GM23338 (cell line): ENCODE results near the gene GSTT4.

Source experiments
- CREB1 ChIP-seq: fragments of 250-450 bp; sonication (Bioruptor Pico); IDR thresholded peaks from 2 replicates; pipeline ENCODE4 v1.5.0; 2020; ENCODE audit warnings: low read depth, mild to moderate bottlenecking, moderate library complexity
- EZH2 ChIP-seq: fragments of 200-600 bp; sonication (generic); IDR thresholded peaks from one replicate; pipeline ENCODE4 v1.8.0; 2017; ENCODE audit warnings: antibody characterized with exemption, mild to moderate bottlenecking, low read depth; ENCODE audit not compliant: unreplicated experiment
- EZH2phosphoT487 ChIP-seq: fragments of 200-600 bp; sonication (generic); IDR thresholded peaks from one replicate; pipeline ENCODE4 v1.8.1; 2018; ENCODE audit warnings: antibody characterized with exemption; ENCODE audit not compliant: unreplicated experiment
- JUNB ChIP-seq: IDR thresholded peaks from one replicate; pipeline ENCODE4 v1.6.1; 2016; ENCODE audit warnings: antibody characterized with exemption; ENCODE audit not compliant: unreplicated experiment
- NANOG ChIP-seq: IDR thresholded peaks from 2 replicates; pipeline ENCODE4 v1.6.1; 2016; ENCODE audit warnings: antibody characterized with exemption, borderline replicate concordance
- POLR2AphosphoS5 ChIP-seq: IDR thresholded peaks from 2 replicates; pipeline ENCODE4 v1.6.1; 2016; ENCODE audit warnings: antibody characterized with exemption, low read depth
- STAT1 ChIP-seq: IDR thresholded peaks from one replicate; pipeline ENCODE4 v1.6.1; 2016; ENCODE audit warnings: antibody characterized with exemption; ENCODE audit not compliant: unreplicated experiment
- ZNF114 ChIP-seq: fragments of 250-450 bp; sonication (Bioruptor Pico); IDR thresholded peaks from 2 replicates; pipeline ENCODE4 v1.5.0; 2020; ENCODE audit warnings: mild to moderate bottlenecking, moderate library complexity
- ZNF331 ChIP-seq: fragments of 250-450 bp; sonication (Bioruptor Pico); IDR thresholded peaks from 2 replicates; pipeline ENCODE4 v1.5.0; 2020; ENCODE audit warnings: low read depth, mild to moderate bottlenecking, moderate library complexity
- TF ChIP-seq, protein P1 (sequence below), 2 experiments: fragments of 200-600 bp in 1 of 2; sonication (generic) in 1 of 2; conservative IDR thresholded peaks; 2 replicates each; pipeline versions ENCODE4 v1.5.1 to v1.6.1; 2016 to 2017; ENCODE audit warnings: antibody characterized with exemption in 2 of 2, low read depth in 2 of 2, mild to moderate bottlenecking in 2 of 2, moderate library complexity in 1 of 2
- TF ChIP-seq, protein P2 (sequence below): IDR thresholded peaks from one replicate; pipeline ENCODE4 v1.6.1; 2018; ENCODE audit warnings: antibody characterized with exemption; ENCODE audit not compliant: unreplicated experiment
- TF ChIP-seq, protein P3 (sequence below): IDR thresholded peaks from 2 replicates; pipeline ENCODE4 v1.6.1; 2016; ENCODE audit warnings: antibody characterized with exemption

DNA sequence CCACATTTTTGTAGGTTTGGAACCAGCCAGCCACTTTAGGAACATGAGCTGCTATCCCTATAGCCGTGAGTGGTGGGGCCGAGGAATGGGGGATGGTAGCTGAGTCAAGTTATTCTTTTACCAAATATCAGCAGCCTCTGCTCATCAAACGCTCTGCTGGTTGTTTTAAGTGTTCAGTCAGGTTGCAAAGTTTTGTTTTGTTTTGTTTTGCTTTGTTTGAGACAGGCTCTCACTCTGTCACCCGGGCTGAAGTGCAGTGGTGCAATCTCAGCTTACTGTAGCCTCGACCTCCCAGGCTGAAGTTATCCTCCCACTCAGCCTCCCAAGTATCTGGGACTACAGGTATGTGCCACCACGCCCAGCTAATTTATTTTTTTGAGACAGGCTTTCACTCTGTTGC lies 20.2 kb upstream of the GSTT4 start:
- TF ChIP-seq, protein P1, sequence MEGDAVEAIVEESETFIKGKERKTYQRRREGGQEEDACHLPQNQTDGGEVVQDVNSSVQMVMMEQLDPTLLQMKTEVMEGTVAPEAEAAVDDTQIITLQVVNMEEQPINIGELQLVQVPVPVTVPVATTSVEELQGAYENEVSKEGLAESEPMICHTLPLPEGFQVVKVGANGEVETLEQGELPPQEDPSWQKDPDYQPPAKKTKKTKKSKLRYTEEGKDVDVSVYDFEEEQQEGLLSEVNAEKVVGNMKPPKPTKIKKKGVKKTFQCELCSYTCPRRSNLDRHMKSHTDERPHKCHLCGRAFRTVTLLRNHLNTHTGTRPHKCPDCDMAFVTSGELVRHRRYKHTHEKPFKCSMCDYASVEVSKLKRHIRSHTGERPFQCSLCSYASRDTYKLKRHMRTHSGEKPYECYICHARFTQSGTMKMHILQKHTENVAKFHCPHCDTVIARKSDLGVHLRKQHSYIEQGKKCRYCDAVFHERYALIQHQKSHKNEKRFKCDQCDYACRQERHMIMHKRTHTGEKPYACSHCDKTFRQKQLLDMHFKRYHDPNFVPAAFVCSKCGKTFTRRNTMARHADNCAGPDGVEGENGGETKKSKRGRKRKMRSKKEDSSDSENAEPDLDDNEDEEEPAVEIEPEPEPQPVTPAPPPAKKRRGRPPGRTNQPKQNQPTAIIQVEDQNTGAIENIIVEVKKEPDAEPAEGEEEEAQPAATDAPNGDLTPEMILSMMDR (conservative IDR thresholded peaks at IDR 0.05; ENCODE audit: low read depth in 2 of 2): no peak
- no peak for TF ChIP-seq EZH2
- no peak for TF ChIP-seq EZH2phosphoT487
- TF ChIP-seq POLR2AphosphoS5: no peak
- TF ChIP-seq, protein P2, sequence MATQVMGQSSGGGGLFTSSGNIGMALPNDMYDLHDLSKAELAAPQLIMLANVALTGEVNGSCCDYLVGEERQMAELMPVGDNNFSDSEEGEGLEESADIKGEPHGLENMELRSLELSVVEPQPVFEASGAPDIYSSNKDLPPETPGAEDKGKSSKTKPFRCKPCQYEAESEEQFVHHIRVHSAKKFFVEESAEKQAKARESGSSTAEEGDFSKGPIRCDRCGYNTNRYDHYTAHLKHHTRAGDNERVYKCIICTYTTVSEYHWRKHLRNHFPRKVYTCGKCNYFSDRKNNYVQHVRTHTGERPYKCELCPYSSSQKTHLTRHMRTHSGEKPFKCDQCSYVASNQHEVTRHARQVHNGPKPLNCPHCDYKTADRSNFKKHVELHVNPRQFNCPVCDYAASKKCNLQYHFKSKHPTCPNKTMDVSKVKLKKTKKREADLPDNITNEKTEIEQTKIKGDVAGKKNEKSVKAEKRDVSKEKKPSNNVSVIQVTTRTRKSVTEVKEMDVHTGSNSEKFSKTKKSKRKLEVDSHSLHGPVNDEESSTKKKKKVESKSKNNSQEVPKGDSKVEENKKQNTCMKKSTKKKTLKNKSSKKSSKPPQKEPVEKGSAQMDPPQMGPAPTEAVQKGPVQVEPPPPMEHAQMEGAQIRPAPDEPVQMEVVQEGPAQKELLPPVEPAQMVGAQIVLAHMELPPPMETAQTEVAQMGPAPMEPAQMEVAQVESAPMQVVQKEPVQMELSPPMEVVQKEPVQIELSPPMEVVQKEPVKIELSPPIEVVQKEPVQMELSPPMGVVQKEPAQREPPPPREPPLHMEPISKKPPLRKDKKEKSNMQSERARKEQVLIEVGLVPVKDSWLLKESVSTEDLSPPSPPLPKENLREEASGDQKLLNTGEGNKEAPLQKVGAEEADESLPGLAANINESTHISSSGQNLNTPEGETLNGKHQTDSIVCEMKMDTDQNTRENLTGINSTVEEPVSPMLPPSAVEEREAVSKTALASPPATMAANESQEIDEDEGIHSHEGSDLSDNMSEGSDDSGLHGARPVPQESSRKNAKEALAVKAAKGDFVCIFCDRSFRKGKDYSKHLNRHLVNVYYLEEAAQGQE: no peak
- TF ChIP-seq JUNB: no peak
- TF ChIP-seq STAT1: no peak
- no peak for TF ChIP-seq ZNF331
- no peak for TF ChIP-seq CREB1
- no peak for TF ChIP-seq ZNF114 (CRISPR knock-in tag)
- no peak for TF ChIP-seq NANOG
- TF ChIP-seq, protein P3, sequence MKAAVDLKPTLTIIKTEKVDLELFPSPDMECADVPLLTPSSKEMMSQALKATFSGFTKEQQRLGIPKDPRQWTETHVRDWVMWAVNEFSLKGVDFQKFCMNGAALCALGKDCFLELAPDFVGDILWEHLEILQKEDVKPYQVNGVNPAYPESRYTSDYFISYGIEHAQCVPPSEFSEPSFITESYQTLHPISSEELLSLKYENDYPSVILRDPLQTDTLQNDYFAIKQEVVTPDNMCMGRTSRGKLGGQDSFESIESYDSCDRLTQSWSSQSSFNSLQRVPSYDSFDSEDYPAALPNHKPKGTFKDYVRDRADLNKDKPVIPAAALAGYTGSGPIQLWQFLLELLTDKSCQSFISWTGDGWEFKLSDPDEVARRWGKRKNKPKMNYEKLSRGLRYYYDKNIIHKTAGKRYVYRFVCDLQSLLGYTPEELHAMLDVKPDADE: no peak
